ENCODE measurements around the gene LPCAT2.

DNA sequence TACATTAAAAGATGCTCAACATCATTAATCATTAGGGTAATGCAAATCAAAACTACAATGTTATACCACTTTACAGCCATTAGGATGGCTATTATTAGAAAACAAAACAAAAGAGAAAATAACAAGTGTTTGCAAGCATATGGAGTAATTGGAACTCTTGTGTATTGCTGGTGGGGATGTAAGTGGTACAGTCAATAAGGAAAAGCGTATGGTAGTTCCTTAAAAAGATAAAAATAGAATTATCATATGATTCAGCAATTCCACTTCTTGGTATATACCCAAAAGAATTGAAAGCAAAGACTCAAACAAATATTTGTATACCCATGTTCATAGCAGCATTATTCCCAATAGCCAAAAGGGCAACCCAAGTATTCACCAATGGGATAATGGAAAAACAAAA lies 56.2 kb downstream of the LPCAT2 start:
- TF ChIP-seq, protein P1, sequence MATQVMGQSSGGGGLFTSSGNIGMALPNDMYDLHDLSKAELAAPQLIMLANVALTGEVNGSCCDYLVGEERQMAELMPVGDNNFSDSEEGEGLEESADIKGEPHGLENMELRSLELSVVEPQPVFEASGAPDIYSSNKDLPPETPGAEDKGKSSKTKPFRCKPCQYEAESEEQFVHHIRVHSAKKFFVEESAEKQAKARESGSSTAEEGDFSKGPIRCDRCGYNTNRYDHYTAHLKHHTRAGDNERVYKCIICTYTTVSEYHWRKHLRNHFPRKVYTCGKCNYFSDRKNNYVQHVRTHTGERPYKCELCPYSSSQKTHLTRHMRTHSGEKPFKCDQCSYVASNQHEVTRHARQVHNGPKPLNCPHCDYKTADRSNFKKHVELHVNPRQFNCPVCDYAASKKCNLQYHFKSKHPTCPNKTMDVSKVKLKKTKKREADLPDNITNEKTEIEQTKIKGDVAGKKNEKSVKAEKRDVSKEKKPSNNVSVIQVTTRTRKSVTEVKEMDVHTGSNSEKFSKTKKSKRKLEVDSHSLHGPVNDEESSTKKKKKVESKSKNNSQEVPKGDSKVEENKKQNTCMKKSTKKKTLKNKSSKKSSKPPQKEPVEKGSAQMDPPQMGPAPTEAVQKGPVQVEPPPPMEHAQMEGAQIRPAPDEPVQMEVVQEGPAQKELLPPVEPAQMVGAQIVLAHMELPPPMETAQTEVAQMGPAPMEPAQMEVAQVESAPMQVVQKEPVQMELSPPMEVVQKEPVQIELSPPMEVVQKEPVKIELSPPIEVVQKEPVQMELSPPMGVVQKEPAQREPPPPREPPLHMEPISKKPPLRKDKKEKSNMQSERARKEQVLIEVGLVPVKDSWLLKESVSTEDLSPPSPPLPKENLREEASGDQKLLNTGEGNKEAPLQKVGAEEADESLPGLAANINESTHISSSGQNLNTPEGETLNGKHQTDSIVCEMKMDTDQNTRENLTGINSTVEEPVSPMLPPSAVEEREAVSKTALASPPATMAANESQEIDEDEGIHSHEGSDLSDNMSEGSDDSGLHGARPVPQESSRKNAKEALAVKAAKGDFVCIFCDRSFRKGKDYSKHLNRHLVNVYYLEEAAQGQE (IDR thresholded peaks at IDR 0.05) = no peak
- TF ChIP-seq FOXA1 (IDR thresholded peaks at IDR 0.05) = no peak
- TF ChIP-seq, protein P2, sequence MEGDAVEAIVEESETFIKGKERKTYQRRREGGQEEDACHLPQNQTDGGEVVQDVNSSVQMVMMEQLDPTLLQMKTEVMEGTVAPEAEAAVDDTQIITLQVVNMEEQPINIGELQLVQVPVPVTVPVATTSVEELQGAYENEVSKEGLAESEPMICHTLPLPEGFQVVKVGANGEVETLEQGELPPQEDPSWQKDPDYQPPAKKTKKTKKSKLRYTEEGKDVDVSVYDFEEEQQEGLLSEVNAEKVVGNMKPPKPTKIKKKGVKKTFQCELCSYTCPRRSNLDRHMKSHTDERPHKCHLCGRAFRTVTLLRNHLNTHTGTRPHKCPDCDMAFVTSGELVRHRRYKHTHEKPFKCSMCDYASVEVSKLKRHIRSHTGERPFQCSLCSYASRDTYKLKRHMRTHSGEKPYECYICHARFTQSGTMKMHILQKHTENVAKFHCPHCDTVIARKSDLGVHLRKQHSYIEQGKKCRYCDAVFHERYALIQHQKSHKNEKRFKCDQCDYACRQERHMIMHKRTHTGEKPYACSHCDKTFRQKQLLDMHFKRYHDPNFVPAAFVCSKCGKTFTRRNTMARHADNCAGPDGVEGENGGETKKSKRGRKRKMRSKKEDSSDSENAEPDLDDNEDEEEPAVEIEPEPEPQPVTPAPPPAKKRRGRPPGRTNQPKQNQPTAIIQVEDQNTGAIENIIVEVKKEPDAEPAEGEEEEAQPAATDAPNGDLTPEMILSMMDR (IDR thresholded peaks at IDR 0.05; ENCODE audit: low read depth, low read length, missing input control) = no peak
- TF ChIP-seq SP1 (IDR thresholded peaks at IDR 0.05) = no peak
- TF ChIP-seq, protein P3, sequence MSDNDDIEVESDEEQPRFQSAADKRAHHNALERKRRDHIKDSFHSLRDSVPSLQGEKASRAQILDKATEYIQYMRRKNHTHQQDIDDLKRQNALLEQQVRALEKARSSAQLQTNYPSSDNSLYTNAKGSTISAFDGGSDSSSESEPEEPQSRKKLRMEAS (IDR thresholded peaks at IDR 0.05) = no peak
- TF ChIP-seq YY1 (IDR thresholded peaks at IDR 0.05) = no peak
- TF ChIP-seq RAD21 (IDR thresholded peaks at IDR 0.05) = no peak
- no peak for TF ChIP-seq JUND (IDR thresholded peaks at IDR 0.05)
- TF ChIP-seq GABPA (IDR thresholded peaks at IDR 0.05 in 1 of 2, conservative IDR thresholded peaks at IDR 0.05 in 1 of 2) = no peak
- no peak for TF ChIP-seq NR2F2 (IDR thresholded peaks at IDR 0.05)

All from liver (tissue), 3 donors.